Loucy (cell line): ENCODE results near the gene DUSP16.

Experiments used
- H2AFZ ChIP-seq: fragments of 200-600 bp; sonication (generic); 2 replicates; pipeline ENCODE4 v1.6.0; 2016; ENCODE audit warnings: antibody characterized with exemption, mild to moderate bottlenecking, low read length, moderate library complexity
- H3F3A ChIP-seq: fragments of 200-600 bp; 2 replicates; pipeline ENCODE4 v1.6.0; 2016; ENCODE audit warnings: antibody characterized with exemption, low read depth, mild to moderate bottlenecking
- H3K27me3 ChIP-seq: fragments of 200-600 bp; sonication (generic); 2 replicates; pipeline ENCODE4 v1.6.1; 2014; ENCODE audit warnings: low read length, mild to moderate bottlenecking; ENCODE audit not compliant: insufficient read depth, poor library complexity, severe bottlenecking
- H3K36me3 ChIP-seq: fragments of 200-600 bp; sonication (generic); 2 replicates; pipeline ENCODE4 v1.6.1; 2016; ENCODE audit warnings: low read length; ENCODE audit not compliant: insufficient read depth
- H3K4me1 ChIP-seq: fragments of 200-600 bp; sonication (generic); 2 replicates; pipeline ENCODE4 v1.5.1; 2014; ENCODE audit warnings: low read length, mild to moderate bottlenecking; ENCODE audit not compliant: insufficient read depth, poor library complexity, severe bottlenecking
- H3K4me2 ChIP-seq: fragments of 200-600 bp; sonication (generic); 2 replicates; pipeline ENCODE4 v1.6.0; 2014; ENCODE audit warnings: antibody characterized with exemption, low read length, low read depth, mild to moderate bottlenecking; ENCODE audit not compliant: poor library complexity, severe bottlenecking
- H3K4me3 ChIP-seq: fragments of 200-600 bp; sonication (generic); 2 replicates; pipeline ENCODE4 v1.5.1; 2014; ENCODE audit warnings: low read length, mild to moderate bottlenecking, mixed read lengths; ENCODE audit not compliant: poor library complexity, severe bottlenecking
- H3K79me2 ChIP-seq: fragments of 200-600 bp; sonication (generic); 2 replicates; pipeline ENCODE4 v1.6.1; 2014; ENCODE audit warnings: low read length; ENCODE audit not compliant: insufficient read depth
- H3K9ac ChIP-seq: fragments of 200-600 bp; sonication (generic); 2 replicates; pipeline ENCODE4 v1.6.0; 2014; ENCODE audit warnings: mild to moderate bottlenecking, low read depth, low read length, moderate library complexity; ENCODE audit not compliant: poor library complexity, severe bottlenecking
- H3K9me2 ChIP-seq: fragments of 200-600 bp; sonication (generic); replicated peaks from 2 replicates; pipeline ENCODE4 v1.6.1; 2016; ENCODE audit warnings: low read depth, low read length, mixed read lengths
- H3K9me3 ChIP-seq: fragments of 200-600 bp; sonication (generic); 2 replicates; pipeline ENCODE4 v1.6.1; 2014; ENCODE audit warnings: mild to moderate bottlenecking, antibody characterized with exemption, low read length, low read depth; ENCODE audit not compliant: insufficient read depth
- H4K20me1 ChIP-seq: fragments of 200-600 bp; sonication (generic); 2 replicates; pipeline ENCODE4 v1.6.0; 2014; ENCODE audit warnings: antibody characterized with exemption, low read length, mild to moderate bottlenecking; ENCODE audit not compliant: insufficient read depth, poor library complexity, severe bottlenecking
- CTCF ChIP-seq: fragments of 200-600 bp; sonication (generic); conservative IDR thresholded peaks from 2 replicates; pipeline ENCODE4 v1.5.1; 2014; ENCODE audit warnings: mild to moderate bottlenecking, antibody characterized with exemption, low read length
- EZH2phosphoT487 ChIP-seq: fragments of 200-600 bp; IDR thresholded peaks from 2 replicates; pipeline ENCODE4 v1.6.1; 2018; ENCODE audit warnings: antibody characterized with exemption, mild to moderate bottlenecking, moderate library complexity, borderline replicate concordance

The DUSP16 gene

DNA sequence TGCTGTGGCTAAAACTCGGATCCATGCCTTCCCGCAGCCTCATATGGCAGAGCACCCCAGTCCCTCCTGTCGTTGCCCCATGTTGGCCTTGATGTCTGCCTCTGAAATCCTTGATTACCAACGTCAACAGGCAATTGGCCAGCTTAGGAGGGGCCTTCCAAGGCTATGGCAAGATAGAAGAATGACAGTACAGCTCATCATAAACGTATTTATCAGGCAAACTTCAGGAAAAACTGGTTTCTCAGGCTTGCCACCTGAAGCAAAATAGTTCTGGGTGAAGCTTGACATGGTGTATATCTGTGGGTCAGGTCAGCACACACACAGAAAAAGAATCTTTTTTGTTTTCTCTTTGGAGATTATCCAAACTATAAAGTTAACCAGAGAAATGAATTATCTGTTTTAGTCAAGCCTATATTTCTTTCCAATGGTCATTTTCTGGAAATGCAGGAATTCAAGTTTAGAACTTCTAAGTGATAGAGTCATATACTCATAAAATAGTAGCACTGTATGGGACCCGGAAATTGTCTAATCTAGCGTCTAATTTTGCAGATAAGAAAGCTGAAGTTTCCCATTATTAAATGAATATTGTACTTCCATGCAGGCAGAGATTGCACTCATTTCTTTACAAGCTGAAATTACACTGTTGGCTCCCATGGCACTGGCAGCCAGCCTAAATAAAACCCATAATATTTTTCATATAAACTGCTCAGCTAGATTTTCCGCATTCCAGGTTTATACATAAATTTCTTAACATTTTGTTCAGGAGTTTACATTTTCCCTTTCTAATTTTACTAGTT, 24.4 kb upstream of the DUSP16 start:
- no peaks in the 10 kb centered on the region for H3K9me3 ChIP-seq
- no peak overlapping the region for H3K4me3 ChIP-seq
- H3K4me2 ChIP-seq, result no peak overlapping the region
- no peaks in the 10 kb centered on the region for H3K79me2 ChIP-seq
- H4K20me1 ChIP-seq, result no peaks in the 10 kb centered on the region
- H3F3A ChIP-seq, result no peaks in the 10 kb centered on the region
- no peaks in the 10 kb centered on the region for H3K4me1 ChIP-seq
- H3K27me3 ChIP-seq, result no peaks in the 10 kb centered on the region
- H3K9me2 ChIP-seq, result no peaks in the 10 kb centered on the region
- no peak overlapping the region for H3K9ac ChIP-seq
- no peaks in the 10 kb centered on the region for H3K36me3 ChIP-seq
- no peak overlapping the region for H2AFZ ChIP-seq
- no peak for TF ChIP-seq CTCF

DNA sequence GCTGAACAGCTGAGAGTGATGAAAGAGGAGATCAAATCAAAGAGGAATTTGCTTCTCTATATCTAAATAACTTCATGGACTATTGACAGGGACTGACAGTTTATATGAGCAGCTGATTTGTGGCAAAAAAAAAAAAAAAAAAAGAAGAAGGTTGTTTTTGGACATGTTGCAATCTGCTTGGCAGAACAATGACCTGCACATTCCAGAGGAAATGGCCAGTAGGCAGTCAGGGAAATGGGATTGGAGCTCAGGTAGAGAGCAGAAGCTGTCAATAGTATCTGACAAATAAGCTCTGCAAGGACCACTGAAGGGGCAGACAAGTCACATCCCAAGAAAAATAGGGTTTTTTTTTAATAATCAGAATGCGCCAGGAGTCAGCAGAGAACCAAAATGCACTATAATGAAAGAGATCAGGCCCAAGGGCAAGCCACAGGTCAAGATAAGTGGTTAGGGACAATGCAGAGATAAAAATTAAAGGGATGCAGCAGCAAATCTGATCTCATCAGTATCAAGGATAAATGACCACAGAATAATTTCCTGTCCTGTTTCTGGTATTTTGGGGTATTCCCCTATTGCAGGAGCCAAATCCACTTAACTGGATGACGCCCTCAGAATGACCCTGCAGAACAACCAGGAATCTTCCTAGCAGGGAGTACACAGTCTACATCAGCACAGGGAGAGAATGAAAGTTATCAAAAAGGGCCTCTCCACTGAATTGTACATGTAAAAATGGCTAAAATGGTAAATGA, 22.6 kb upstream of the DUSP16 start:
- no peaks in the 10 kb centered on the region for H3K27me3 ChIP-seq
- no peaks in the 10 kb centered on the region for H3K9me3 ChIP-seq
- H4K20me1 ChIP-seq, result no peaks in the 10 kb centered on the region
- no peak overlapping the region for H3K4me2 ChIP-seq
- no peaks in the 10 kb centered on the region for H3K4me1 ChIP-seq
- H3K79me2 ChIP-seq, result no peaks in the 10 kb centered on the region
- H3K4me3 ChIP-seq, result no peak overlapping the region
- no peaks in the 10 kb centered on the region for H3K9me2 ChIP-seq
- TF ChIP-seq EZH2phosphoT487, result no peak
- no peak for TF ChIP-seq CTCF
- H3K36me3 ChIP-seq, result no peaks in the 10 kb centered on the region
- H3F3A ChIP-seq, result no peaks in the 10 kb centered on the region
- no peak overlapping the region for H3K9ac ChIP-seq
- H2AFZ ChIP-seq, result no peak overlapping the region

GRCh38 chr12:12583510-12584178, 21.0 kb upstream of the DUSP16 start:
- Histone ChIP-seq H3K9ac (no peak overlapping the region), H3F3A (no peaks in the 10 kb centered on the region), H4K20me1 (no peaks in the 10 kb centered on the region), H3K4me2 (no peak overlapping the region), H3K79me2 (no peaks in the 10 kb centered on the region), H3K36me3 (no peaks in the 10 kb centered on the region), H3K27me3 (no peaks in the 10 kb centered on the region), H3K9me2 (no peaks in the 10 kb centered on the region), H2AFZ (no peak overlapping the region), H3K4me1 (no peaks in the 10 kb centered on the region), H3K9me3 (no peaks in the 10 kb centered on the region), H3K4me3 (no peak overlapping the region)
- TF ChIP-seq EZH2phosphoT487 (no peak), CTCF (no peak)
